H1 (cell line): ENCODE results near the gene TMEM139. TPM values are rescaled to one million over a fixed set of nuclear protein-coding genes. Genes with fewer than 3 reads are reported as not detected.

ENCODE experiments used
- CTCF ChIA-PET: fragments of 300-600 bp; sonication (Branson Sonifier 250); formaldehyde crosslinking; loops from one replicate; lab custom pipeline; 2021; ENCODE audit not compliant: partially characterized antibody; lab: Charles Lee
- POLR2A ChIA-PET: fragments of 300-600 bp; sonication (Branson Sonifier 250); formaldehyde crosslinking; loops from one replicate; lab custom pipeline; 2021; ENCODE audit warnings: inconsistent platforms; ENCODE audit not compliant: partially characterized antibody; lab: Charles Lee
- DNase-seq, 2 experiments: peaks; one replicate each; pipeline versions ENCODE4 v3.0.0 to v3.0.0-alpha.2; 2010 to 2022; ENCODE audit warnings: low spot score in 2 of 2, low read depth in 1 of 2, mixed read lengths in 1 of 2
- FAIRE-seq: peaks from 2 replicates; lab custom pipeline; 2011; peaks lifted over from hg19 to GRCh38; lab: Jason Lieb, UNC
- H2AFZ ChIP-seq: 2 replicates; pipeline ENCODE4 v1.8.1; 2012; ENCODE audit warnings: low read length, inconsistent platforms
- H2AK5ac ChIP-seq: 2 replicates; pipeline ENCODE4 v1.6.1; 2013; ENCODE audit warnings: low read depth, low read length
- H2BK120ac ChIP-seq: replicated peaks from 2 replicates; pipeline ENCODE3; 2013; ENCODE audit warnings: low read depth, low read length, inconsistent platforms
- H2BK12ac ChIP-seq: 2 replicates; pipeline ENCODE4 v1.6.1; 2013; ENCODE audit warnings: low read depth, low read length
- H2BK15ac ChIP-seq: 2 replicates; pipeline ENCODE4 v1.6.1; 2013; ENCODE audit warnings: low read length
- H2BK20ac ChIP-seq: 2 replicates; pipeline ENCODE4 v1.6.1; 2013; ENCODE audit warnings: low read length
- H2BK5ac ChIP-seq: 2 replicates; pipeline ENCODE4 v1.6.1; 2013; ENCODE audit warnings: low read depth, low read length
- H3K14ac ChIP-seq: 2 replicates; pipeline ENCODE4 v1.6.1; 2013; ENCODE audit warnings: inconsistent platforms; ENCODE audit not compliant: insufficient read length
- H3K18ac ChIP-seq: 2 replicates; pipeline ENCODE4 v1.6.1; 2013; ENCODE audit warnings: low read length; ENCODE audit errors: extremely low read depth
- H3K23ac ChIP-seq: 2 replicates; pipeline ENCODE4 v1.6.1; 2013; ENCODE audit warnings: inconsistent platforms; ENCODE audit not compliant: insufficient read length
- H3K23me2 ChIP-seq: 2 replicates; pipeline ENCODE4 v1.6.1; 2013; ENCODE audit warnings: low read depth, low read length
- H3K27ac ChIP-seq: 2 replicates; pipeline ENCODE4 v1.6.1; 2011; ENCODE audit warnings: low read depth, low read length, inconsistent platforms
- H3K27me3 ChIP-seq, 4 experiments: replicated peaks in 1 of 4; 1 replicate in 1 of 4; 2 replicates in 3 of 4; pipeline versions ENCODE4 v1.6.1 to v1.8.1; 2011 to 2013; ENCODE audit warnings: low read length in 3 of 4, mild to moderate bottlenecking in 3 of 4, inconsistent platforms in 2 of 4, mixed read lengths in 2 of 4, moderate library complexity in 1 of 4; ENCODE audit not compliant: control insufficient read depth in 3 of 4, insufficient read depth in 3 of 4; ENCODE audit errors: extremely low read depth in 1 of 4
- H3K36me3 ChIP-seq, 4 experiments: 2 replicates each; pipeline versions ENCODE4 v1.6.1 to v1.8.1; 2011 to 2013; ENCODE audit warnings: mild to moderate bottlenecking in 4 of 4, low read length in 3 of 4, moderate library complexity in 2 of 4, control low read depth in 1 of 4, inconsistent platforms in 1 of 4; ENCODE audit not compliant: insufficient read depth in 4 of 4, control insufficient read depth in 2 of 4
- H3K4ac ChIP-seq: replicated peaks from 2 replicates; pipeline ENCODE3; 2013; ENCODE audit warnings: low read length, low read depth, mixed read lengths, inconsistent platforms; ENCODE audit not compliant: insufficient read length
- H3K4me1 ChIP-seq, 4 experiments: replicated peaks in 1 of 4; 1 replicate in 1 of 4; 2 replicates in 3 of 4; pipeline versions ENCODE4 v1.6.1 to v1.8.1; 2011 to 2013; ENCODE audit warnings: low read length in 3 of 4, inconsistent platforms in 2 of 4, mixed read lengths in 1 of 4; ENCODE audit not compliant: insufficient read depth in 4 of 4, control insufficient read depth in 3 of 4
- H3K4me2 ChIP-seq, 2 experiments: 2 replicates each; pipeline versions ENCODE4 v1.6.1 to v1.8.1; 2011 to 2013; ENCODE audit warnings: low read depth in 2 of 2, low read length in 2 of 2, control low read depth in 1 of 2, inconsistent platforms in 1 of 2, mild to moderate bottlenecking in 1 of 2; ENCODE audit not compliant: insufficient read depth in 1 of 2
- H3K4me3 ChIP-seq, 4 experiments: fragments of 200-600, 300-600 bp in 1 of 4; sonication (generic), shearing (Covaris generic), sonication (Bioruptor Twin) in 1 of 4; 2 replicates each; pipeline versions ENCODE4 v1.5.1 to v1.8.1; 2011 to 2016; ENCODE audit warnings: low read length in 4 of 4, low read depth in 3 of 4, control low read depth in 2 of 4, inconsistent platforms in 2 of 4, mild to moderate bottlenecking in 2 of 4, mixed read lengths in 1 of 4, moderate library complexity in 1 of 4; ENCODE audit not compliant: insufficient read depth in 2 of 4; ENCODE audit errors: extremely low read depth in 1 of 4
- H3K56ac ChIP-seq: replicated peaks from 2 replicates; pipeline ENCODE3; 2013; ENCODE audit warnings: low read depth, mild to moderate bottlenecking, mixed read lengths, low read length, inconsistent platforms; ENCODE audit not compliant: insufficient read length
- H3K79me1 ChIP-seq: 2 replicates; pipeline ENCODE4 v1.6.1; 2013; ENCODE audit warnings: low read depth, low read length, control low read depth
- H3K79me2 ChIP-seq, 2 experiments: 2 replicates each; pipeline versions ENCODE4 v1.6.1 to v1.8.1; 2012 to 2013; ENCODE audit warnings: low read length in 2 of 2, mild to moderate bottlenecking in 2 of 2, inconsistent platforms in 1 of 2; ENCODE audit not compliant: insufficient read depth in 2 of 2, control insufficient read depth in 1 of 2
- H3K9ac ChIP-seq, 4 experiments: replicated peaks in 1 of 4; 1 replicate in 1 of 4; 2 replicates in 3 of 4; pipeline versions ENCODE4 v1.6.1 to v1.8.1; 2011 to 2013; ENCODE audit warnings: low read depth in 3 of 4, low read length in 3 of 4, control low read depth in 2 of 4, mild to moderate bottlenecking in 2 of 4, moderate library complexity in 2 of 4, inconsistent platforms in 1 of 4; ENCODE audit errors: extremely low read depth in 1 of 4
- H3K9me3 ChIP-seq, 2 experiments: 2 replicates each; pipeline versions ENCODE4 v1.6.1 to v1.8.1; 2012 to 2013; ENCODE audit warnings: mild to moderate bottlenecking in 2 of 2, moderate library complexity in 2 of 2, control low read depth in 1 of 2, inconsistent platforms in 1 of 2, low read depth in 1 of 2, low read length in 1 of 2, mixed read lengths in 1 of 2; ENCODE audit not compliant: insufficient read depth in 2 of 2
- H4K20me1 ChIP-seq, 2 experiments: replicated peaks in 1 of 2; 2 replicates each; pipeline versions ENCODE3 to v1.8.1; 2011 to 2013; ENCODE audit warnings: inconsistent platforms in 2 of 2, low read length in 2 of 2, mild to moderate bottlenecking in 1 of 2; ENCODE audit not compliant: insufficient read depth in 2 of 2, control insufficient read depth in 1 of 2
- H4K5ac ChIP-seq: 2 replicates; pipeline ENCODE4 v1.6.1; 2013; ENCODE audit warnings: low read length, low read depth, mixed read lengths, inconsistent platforms; ENCODE audit not compliant: insufficient read length
- H4K8ac ChIP-seq: 2 replicates; pipeline ENCODE4 v1.8.0; 2013; ENCODE audit warnings: mild to moderate bottlenecking, moderate library complexity, low read length, inconsistent platforms; ENCODE audit not compliant: insufficient read depth; ENCODE audit errors: extremely low read depth
- H4K91ac ChIP-seq: replicated peaks from 2 replicates; pipeline ENCODE3; 2013; ENCODE audit warnings: low read length, mixed read lengths, inconsistent platforms; ENCODE audit not compliant: insufficient read length
- ASH2L ChIP-seq: fragments of 200-600, 300-600 bp; sonication (generic); IDR thresholded peaks from one replicate; pipeline ENCODE4 v1.7.1; 2017; ENCODE audit warnings: low read length
- CTCF ChIP-seq, 3 experiments: IDR thresholded peaks; 1 replicate in 2 of 3; 2 replicates in 1 of 3; pipeline versions ENCODE4 v1.5.1 to v1.6.1; 2011; ENCODE audit warnings: low read length in 3 of 3, mild to moderate bottlenecking in 3 of 3, inconsistent platforms in 2 of 3, low read depth in 1 of 3, moderate library complexity in 1 of 3; ENCODE audit not compliant: insufficient read depth in 1 of 3; ENCODE audit errors: control extremely low read depth in 1 of 3
- PHF8 ChIP-seq: fragments of 200-600 bp; sonication (generic); conservative IDR thresholded peaks from 2 replicates; pipeline ENCODE4 v1.7.1; 2012; ENCODE audit warnings: low read depth, mild to moderate bottlenecking, inconsistent platforms, low read length, moderate library complexity
- WGBS, 2 experiments: shearing (Covaris generic) in 1 of 2; methylation state at CpG; one replicate each; pipeline versions ENCODE4 v1.1.6 to v1.1.7; 2013 to 2015; ENCODE audit warnings: low lambda C conversion rate in 2 of 2, mixed read lengths in 2 of 2, inconsistent platforms in 1 of 2, low coverage in 1 of 2, missing lambda C conversion rate in 1 of 2; ENCODE audit not compliant: insufficient replicate concordance in 2 of 2, insufficient coverage in 1 of 2, insufficient read length in 1 of 2; ENCODE audit errors: extremely low coverage in 1 of 2, missing lambda C conversion rate in 1 of 2; 5-methylcytosine and 5-hydroxymethylcytosine counted together
- polyA plus RNA-seq, 7 experiments: library from polyadenylated mRNA; depleted of rRNA in 3 of 7; stranded (reverse) in 5 of 7; unstranded in 2 of 7; fragments of >200 nt in 5 of 7; fragments of 200-250 nt in 2 of 7; gene quantifications; 1 replicate in 5 of 7; 2 replicates in 1 of 7; 4 replicates in 1 of 7; pipeline versions ENCODE4 v1.2.1 to v1.2.3, GENCODE V29; 2011 to 2013; ENCODE audit warnings: missing spikeins in 2 of 7, mixed read lengths in 2 of 7
- total RNA-seq: library from RNA; stranded (reverse); fragmentation: NEBNext Ultra II Directional; extraction: Animal tissue kit (Norgen Biotek cat#: 25700); gene quantifications from 2 replicates; pipeline ENCODE4 v1.2.1, GENCODE V29; 2021
- TF ChIP-seq, protein P1 (sequence below): IDR thresholded peaks from 2 replicates; pipeline ENCODE4 v1.6.1; 2012; ENCODE audit warnings: low read length, inconsistent platforms

Gene TMEM139
- total and polyA plus RNA-seq, 2 of the 8 experiments (the other 6 are each of a cell fraction or from before 2014, with no cell fraction given) = 3.2 to 6.7 TPM

- H2AFZ ChIP-seq = no peak overlapping the region
- H3K9ac ChIP-seq = no peak overlapping the region
- H4K91ac ChIP-seq = no peak overlapping the region
- H3K56ac ChIP-seq = no peak overlapping the region
- no peak overlapping the region for H2AK5ac ChIP-seq
- H2BK15ac ChIP-seq = no peak overlapping the region
- H4K8ac ChIP-seq = no peak overlapping the region
- no peak overlapping the region for H4K5ac ChIP-seq
- DNase-seq (no peak), FAIRE-seq (no peak)
- POLR2A ChIA-PET = interaction anchor here (0.7 to 1.4 kb wide), 7 partner anchors 9 to 91 kb away, joined by 3 to 10 read pairs (median 3); partner anchors contain the start of gene CASP2
- H3K4ac ChIP-seq = no peak overlapping the region
- H2BK12ac ChIP-seq = no peak overlapping the region
- no peak overlapping the region for H3K14ac ChIP-seq
- H3K4me3 ChIP-seq = no peak overlapping the region
- H2BK20ac ChIP-seq = no peak overlapping the region
- peaks cover 2 to 9% of the 10 kb centered on the region in 2 experiments for H4K20me1 ChIP-seq
- no peak overlapping the region for H3K27ac ChIP-seq
- H2BK120ac ChIP-seq = no peak overlapping the region
- H3K36me3 ChIP-seq = peaks cover 40 to 95% (median 76%) of the 10 kb centered on the region in 4 experiments
- TF ChIP-seq CTCF (IDR thresholded peaks at IDR 0.05; ENCODE audit: control extremely low read depth in 1 of 3, insufficient read depth in 1 of 3, low read depth in 1 of 3, low read length in 3 of 3) (no peak), PHF8 (no peak), ASH2L (no peak)
- TF ChIP-seq, protein P1, sequence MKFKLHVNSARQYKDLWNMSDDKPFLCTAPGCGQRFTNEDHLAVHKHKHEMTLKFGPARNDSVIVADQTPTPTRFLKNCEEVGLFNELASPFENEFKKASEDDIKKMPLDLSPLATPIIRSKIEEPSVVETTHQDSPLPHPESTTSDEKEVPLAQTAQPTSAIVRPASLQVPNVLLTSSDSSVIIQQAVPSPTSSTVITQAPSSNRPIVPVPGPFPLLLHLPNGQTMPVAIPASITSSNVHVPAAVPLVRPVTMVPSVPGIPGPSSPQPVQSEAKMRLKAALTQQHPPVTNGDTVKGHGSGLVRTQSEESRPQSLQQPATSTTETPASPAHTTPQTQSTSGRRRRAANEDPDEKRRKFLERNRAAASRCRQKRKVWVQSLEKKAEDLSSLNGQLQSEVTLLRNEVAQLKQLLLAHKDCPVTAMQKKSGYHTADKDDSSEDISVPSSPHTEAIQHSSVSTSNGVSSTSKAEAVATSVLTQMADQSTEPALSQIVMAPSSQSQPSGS = no peak
- WGBS, 2 experiments = 94% methylated on average over 2 of the region's 2 CpGs; no CpG with 5 or more reads in 1 of the 2 experiments
- H3K79me1 ChIP-seq = no peaks in the 10 kb centered on the region
- no peaks in the 10 kb centered on the region for H3K27me3 ChIP-seq
- H2BK5ac ChIP-seq = no peak overlapping the region
- no peaks in the 10 kb centered on the region for H3K9me3 ChIP-seq
- H3K4me2 ChIP-seq = no peak overlapping the region
- H3K23me2 ChIP-seq = no peaks in the 10 kb centered on the region
- H3K4me1 ChIP-seq = no peaks in the 10 kb centered on the region
- peaks cover 0 to 3% of the 10 kb centered on the region in 2 experiments; a peak in 1 of 4 replicates for H3K79me2 ChIP-seq
- CTCF ChIA-PET = interaction anchor here (0.5 to 8.9 kb wide), 54 partner anchors 8 to 841 kb away, joined by 3 to 91 read pairs (median 5); partner anchors contain the start of genes CASP2, CLCN1, EPHA1 and EPHB6
- no peak overlapping the region for H3K23ac ChIP-seq
- H3K18ac ChIP-seq = no peak overlapping the region
These were observed 14.6 kb downstream of the TMEM139 start for GRCh38 chr7:143299346-143299745.
